Esophagus muscularis mucosa (tissue), 4 donors: ENCODE results near the gene CPLX1. TPM values are rescaled to one million over a fixed set of nuclear protein-coding genes. Genes with fewer than 3 reads are reported as not detected.

Source experiments
- DNase-seq: peaks from one replicate; pipeline ENCODE4 v3.0.0-alpha.2; 2017; ENCODE audit errors: extremely low spot score
- H3K27ac ChIP-seq, 4 donors: fragments of 200-600 bp; sonication (generic); replicated peaks in 1 of 4; 1 replicate in 3 of 4; 2 replicates in 1 of 4; pipeline ENCODE4 v1.5.1; 2016 to 2019; ENCODE audit warnings: mild to moderate bottlenecking in 1 of 4
- H3K27me3 ChIP-seq, 4 donors: fragments of 200-600 bp; sonication (generic); one replicate each; pipeline versions ENCODE4 v1.5.1 to v1.6.0; 2016 to 2019
- H3K36me3 ChIP-seq, 4 donors: fragments of 200-600 bp; sonication (generic); one replicate each; pipeline ENCODE4 v1.5.1; 2016 to 2019
- H3K4me1 ChIP-seq, 4 donors: fragments of 200-600 bp; sonication (generic); one replicate each; pipeline ENCODE4 v1.5.1; 2016 to 2019
- H3K4me3 ChIP-seq, 4 donors: fragments of 200-600 bp; sonication (generic); 1 replicate in 2 of 4; 2 replicates in 2 of 4; pipeline ENCODE4 v1.5.1; 2016 to 2019; ENCODE audit warnings: mild to moderate bottlenecking in 4 of 4, moderate library complexity in 1 of 4
- H3K9me3 ChIP-seq, 4 donors: fragments of 200-600 bp; sonication (generic); 1 replicate in 3 of 4; 2 replicates in 1 of 4; pipeline ENCODE4 v1.5.1; 2016 to 2019
- CTCF ChIP-seq, 3 experiments: fragments of 200-600 bp in 2 of 3; fragments of 450-650 bp in 1 of 3; sonication (generic) in 2 of 3; IDR thresholded peaks; one replicate each; pipeline ENCODE4 v1.5.1; 2017 to 2019; ENCODE audit warnings: antibody characterized with exemption in 3 of 3, mild to moderate bottlenecking in 2 of 3, moderate library complexity in 1 of 3
- EP300 ChIP-seq: sonication (generic); formaldehyde crosslinking; IDR thresholded peaks from one replicate; pipeline ENCODE4 v1.6.1; 2017; ENCODE audit warnings: antibody characterized with exemption
- POLR2A ChIP-seq: fragments of 450-650 bp; IDR thresholded peaks from one replicate; pipeline ENCODE4 v1.6.1; 2017; ENCODE audit warnings: antibody characterized with exemption, moderate library complexity, mild to moderate bottlenecking, low read depth
- POLR2AphosphoS5 ChIP-seq, 2 donors: sonication (generic); formaldehyde crosslinking; IDR thresholded peaks; one replicate each; pipeline ENCODE4 v1.6.1; 2017; ENCODE audit warnings: antibody characterized with exemption in 2 of 2
- WGBS: methylation state at CpG from one replicate; pipeline ENCODE4 v1.1.5; 2018; 5-methylcytosine and 5-hydroxymethylcytosine counted together
- intact Hi-C: fragments of 100-400 bp; cut with DNase I; formaldehyde crosslinking; loops from one replicate; pipeline ENCODE4 v1.15.1; 2023
- total RNA-seq, 4 donors: library from RNA; depleted of rRNA; stranded (reverse); fragments of >200 nt; gene quantifications; one replicate each; pipeline versions ENCODE4 v1.1.0 to v1.2.1, GENCODE V29; 2016

The CPLX1 gene
- total RNA-seq, 4 donors from 2014 or later: 1.1 to 1.6 (median 1.3) TPM

GRCh38 chr4:859496-859895, 33.6 kb upstream of the CPLX1 start:
- Histone ChIP-seq H3K36me3 (peaks cover 44 to 95% (median 90%) of the 10 kb centered on the region in 4 donors), H3K27ac (no peak overlapping the region), H3K9me3 (no peaks in the 10 kb centered on the region), H3K27me3 (no peaks in the 10 kb centered on the region), H3K4me3 (no peak overlapping the region), H3K4me1 (no peaks in the 10 kb centered on the region)
- intact Hi-C loops: no loop called here
- DNase-seq: no peak
- 93% methylated on average over 12 of the region's 13 CpGs for WGBS
- no peak for TF ChIP-seq CTCF (IDR thresholded peaks at IDR 0.05)
- TF ChIP-seq POLR2A: no peak
- TF ChIP-seq EP300: no peak
- no peak for TF ChIP-seq POLR2AphosphoS5 (IDR thresholded peaks at IDR 0.05)

GRCh38 chr4:858831-859451, 33.0 kb upstream of the CPLX1 start:
- Histone ChIP-seq H3K4me3 (no peak overlapping the region), H3K27ac (no peak overlapping the region), H3K4me1 (no peaks in the 10 kb centered on the region), H3K9me3 (no peaks in the 10 kb centered on the region), H3K36me3 (peaks cover 39 to 93% (median 88%) of the 10 kb centered on the region in 4 donors), H3K27me3 (no peaks in the 10 kb centered on the region)
- WGBS: 93% methylated on average over 11 of the region's 31 CpGs
- TF ChIP-seq POLR2A: no peak
- TF ChIP-seq POLR2AphosphoS5 (IDR thresholded peaks at IDR 0.05): no peak
- no peak for TF ChIP-seq EP300
- no peak for TF ChIP-seq CTCF (IDR thresholded peaks at IDR 0.05)
- intact Hi-C loops: no loop called here
- DNase-seq: no peak

- intact Hi-C loops: no loop called here
- Histone ChIP-seq H3K4me1 (no peaks in the 10 kb centered on the region), H3K9me3 (no peaks in the 10 kb centered on the region), H3K36me3 (peaks cover 30 to 90% (median 82%) of the 10 kb centered on the region in 4 donors), H3K27ac (no peak overlapping the region), H3K27me3 (no peaks in the 10 kb centered on the region), H3K4me3 (no peak overlapping the region)
- DNase-seq: no peak
- whole genome bisulfite sequencing: 97% methylated on average over 17 of the region's 17 CpGs
- TF ChIP-seq EP300 (no peak), CTCF (IDR thresholded peaks at IDR 0.05) (no peak), POLR2A (no peak), POLR2AphosphoS5 (IDR thresholded peaks at IDR 0.05) (no peak)
These were observed 32.1 kb upstream of the CPLX1 start for GRCh38 chr4:858041-858481.

GRCh38 chr4:857461-857860, 31.5 kb upstream of the CPLX1 start:
- Histone ChIP-seq H3K36me3 (peaks cover 24 to 90% (median 78%) of the 10 kb centered on the region in 4 donors), H3K27ac (no peak overlapping the region), H3K27me3 (no peaks in the 10 kb centered on the region), H3K4me1 (no peaks in the 10 kb centered on the region), H3K4me3 (no peak overlapping the region), H3K9me3 (no peaks in the 10 kb centered on the region)
- WGBS: 94% methylated on average over 11 of the region's 11 CpGs
- DNase-seq: no peak
- intact Hi-C loops: no loop called here
- TF ChIP-seq POLR2A: no peak
- no peak for TF ChIP-seq EP300
- no peak for TF ChIP-seq POLR2AphosphoS5 (IDR thresholded peaks at IDR 0.05)
- no peak for TF ChIP-seq CTCF (IDR thresholded peaks at IDR 0.05)
